Caco-2 (cell line): ENCODE data around the gene CCDC87. TPM values are rescaled to one million over a fixed set of nuclear protein-coding genes. Genes with fewer than 3 reads are reported as not detected.

ENCODE experiments used
- BruUV-seq: library from RNA; stranded (reverse); fragments of 400-500 nt; replicated peaks from 2 replicates; lab custom pipeline; 2021; lab: Mats Ljungman, UMichigan
- CTCF ChIA-PET: fragments of 300-600 bp; sonication (Branson Sonifier 250); formaldehyde crosslinking; loops from one replicate; lab custom pipeline; 2022; ENCODE audit warnings: antibody characterized with exemption; lab: Charles Lee
- POLR2A ChIA-PET: fragments of 300-600 bp; sonication (Branson Sonifier 250); formaldehyde crosslinking; loops from one replicate; lab custom pipeline; 2022; ENCODE audit warnings: antibody characterized with exemption; lab: Charles Lee
- DNase-seq, 2 experiments: peaks; one replicate each; pipeline versions ENCODE4 v3.0.0 to v3.0.0-alpha.2; 2020 to 2022
- H3K27me3 ChIP-seq: replicated peaks from 2 replicates; pipeline ENCODE4 v1.6.0; 2011; ENCODE audit warnings: low read length; ENCODE audit not compliant: control insufficient read depth, insufficient read depth
- H3K36me3 ChIP-seq: 2 replicates; pipeline ENCODE4 v1.5.1; 2011; ENCODE audit warnings: low read length; ENCODE audit not compliant: control insufficient read depth, insufficient read depth
- H3K4me1 ChIP-seq: fragments of 250-450 bp; sonication (Bioruptor Pico); 2 replicates; pipeline ENCODE4 v1.5.1; 2020; ENCODE audit warnings: mild to moderate bottlenecking
- H3K4me3 ChIP-seq: 2 replicates; pipeline ENCODE4 v1.5.1; 2011; ENCODE audit warnings: low read depth, mild to moderate bottlenecking, control low read depth, low read length
- H3K9me3 ChIP-seq: fragments of 250-450 bp; sonication (Bioruptor Pico); 2 replicates; pipeline ENCODE4 v1.5.1; 2020; ENCODE audit warnings: mild to moderate bottlenecking, moderate library complexity
- H3K27ac Mint-ChIP-seq: one replicate; pipeline ENCODE4 v1.8.0; 2022; ENCODE audit warnings: mixed read lengths; ENCODE audit not compliant: unreplicated experiment
- H3K27me3 Mint-ChIP-seq: one replicate; pipeline ENCODE4 v1.8.0; 2022; ENCODE audit warnings: mixed read lengths; ENCODE audit not compliant: insufficient read depth, unreplicated experiment
- H3K36me3 Mint-ChIP-seq: one replicate; pipeline ENCODE4 v1.8.0; 2022; ENCODE audit warnings: mild to moderate bottlenecking, mixed read lengths; ENCODE audit not compliant: insufficient read depth, unreplicated experiment
- H3K4me1 Mint-ChIP-seq: one replicate; pipeline ENCODE4 v1.8.0; 2022; ENCODE audit warnings: low read depth, mixed read lengths; ENCODE audit not compliant: unreplicated experiment
- H3K4me3 Mint-ChIP-seq: one replicate; pipeline ENCODE4 v1.8.0; 2022; ENCODE audit warnings: mild to moderate bottlenecking, moderate library complexity, mixed read lengths; ENCODE audit not compliant: unreplicated experiment
- H3K9me3 Mint-ChIP-seq: one replicate; pipeline ENCODE4 v1.8.0; 2022; ENCODE audit warnings: mixed read lengths; ENCODE audit not compliant: unreplicated experiment
- CTCF ChIP-seq, 2 experiments: fragments of 200-600 bp in 1 of 2; IDR thresholded peaks; 1 replicate in 1 of 2; 2 replicates in 1 of 2; pipeline versions ENCODE4 v1.5.1 to v1.8.0; 2011 to 2022; ENCODE audit warnings: antibody characterized with exemption in 1 of 2, control low read depth in 1 of 2, inconsistent platforms in 1 of 2, low read depth in 1 of 2, low read length in 1 of 2, mild to moderate bottlenecking in 1 of 2, moderate library complexity in 1 of 2; ENCODE audit not compliant: insufficient read depth in 1 of 2, severe bottlenecking in 1 of 2, unreplicated experiment in 1 of 2
- intact Hi-C: fragments of 100-400 bp; cut with micrococcal nuclease; formaldehyde crosslinking; loops from one replicate; pipeline ENCODE4 v1.10.0; 2022; ENCODE audit not compliant: unreplicated experiment
- total RNA-seq: library from RNA; stranded (reverse); gene quantifications from 2 replicates; pipeline ENCODE4 v1.2.3, GENCODE V29; 2022

Gene CCDC87
- total RNA-seq, 1 experiment from 2014 or later, result 1.0 TPM

GRCh38 chr11:66564538-66564937 lies 28.3 kb downstream of the CCDC87 start:
- intact Hi-C loops, result no loop called here
- Histone ChIP-seq H3K9me3 (no peaks in the 10 kb centered on the region), H3K4me1 (no peaks in the 10 kb centered on the region), H3K27me3 (no peaks in the 10 kb centered on the region), H3K4me3 (no peak overlapping the region), H3K36me3 (no peaks in the 10 kb centered on the region)
- Mint-ChIP-seq H3K36me3 (no peaks in the 10 kb centered on the region), H3K27ac (no peak overlapping the region), H3K4me1 (no peaks in the 10 kb centered on the region), H3K4me3 (no peak overlapping the region), H3K9me3 (no peaks in the 10 kb centered on the region), H3K27me3 (no peaks in the 10 kb centered on the region)
- no TSS peak for BruUV-seq
- no peak for TF ChIP-seq CTCF (IDR thresholded peaks at IDR 0.05; ENCODE audit: insufficient read depth in 1 of 2, low read depth in 1 of 2, low read length in 1 of 2, severe bottlenecking in 1 of 2, unreplicated experiment in 1 of 2)
- no peak for DNase-seq
- CTCF ChIA-PET, result interaction anchor here (0.6 kb wide), 1 partner anchor 85 kb away, joined by 3 read pairs; no protein-coding TSS in a partner anchor
- POLR2A ChIA-PET, result no interaction called here

GRCh38 chr11:66563832-66564231 lies 29.0 kb downstream of the CCDC87 start:
- no peaks in the 10 kb centered on the region for H3K9me3 ChIP-seq
- H3K4me3 ChIP-seq, result no peak overlapping the region
- BruUV-seq, result no TSS peak
- no peaks in the 10 kb centered on the region for H3K4me1 ChIP-seq
- no peaks in the 10 kb centered on the region for H3K9me3 Mint-ChIP-seq
- intact Hi-C loops, result no loop called here
- H3K36me3 ChIP-seq, result no peaks in the 10 kb centered on the region
- no peak overlapping the region for H3K27ac Mint-ChIP-seq
- H3K36me3 Mint-ChIP-seq, result no peaks in the 10 kb centered on the region
- H3K4me3 Mint-ChIP-seq, result no peak overlapping the region
- no peak for DNase-seq
- H3K27me3 Mint-ChIP-seq, result no peaks in the 10 kb centered on the region
- ChIA-PET POLR2A (no interaction called here), CTCF (no interaction called here)
- no peaks in the 10 kb centered on the region for H3K27me3 ChIP-seq
- no peaks in the 10 kb centered on the region for H3K4me1 Mint-ChIP-seq
- TF ChIP-seq CTCF (IDR thresholded peaks at IDR 0.05; ENCODE audit: insufficient read depth in 1 of 2, low read depth in 1 of 2, low read length in 1 of 2, severe bottlenecking in 1 of 2, unreplicated experiment in 1 of 2), result no peak

GRCh38 chr11:66562907-66563583 lies 29.8 kb downstream of the CCDC87 start:
- Mint-ChIP-seq H3K27ac (no peak overlapping the region), H3K27me3 (no peaks in the 10 kb centered on the region), H3K4me3 (no peak overlapping the region), H3K4me1 (no peaks in the 10 kb centered on the region), H3K9me3 (no peaks in the 10 kb centered on the region), H3K36me3 (no peaks in the 10 kb centered on the region)
- ChIA-PET CTCF (interaction anchor here (0.6 kb wide), 1 partner anchor 170 kb away, joined by 6 read pairs; no protein-coding TSS in a partner anchor), POLR2A (interaction anchor here (1.4 kb wide), 1 partner anchor 53 kb away, joined by 3 read pairs; no protein-coding TSS in a partner anchor)
- no peak for TF ChIP-seq CTCF (IDR thresholded peaks at IDR 0.05; ENCODE audit: insufficient read depth in 1 of 2, low read depth in 1 of 2, low read length in 1 of 2, severe bottlenecking in 1 of 2, unreplicated experiment in 1 of 2)
- Histone ChIP-seq H3K27me3 (no peaks in the 10 kb centered on the region), H3K4me1 (no peaks in the 10 kb centered on the region), H3K36me3 (no peaks in the 10 kb centered on the region), H3K4me3 (no peak overlapping the region), H3K9me3 (no peaks in the 10 kb centered on the region)
- intact Hi-C loops, result no loop called here
- no TSS peak for BruUV-seq
- DNase-seq, result no peak
